NCI-H226 (cell line): ENCODE results near the gene SLC15A3.

Experiments
- DNase-seq: peaks from one replicate; pipeline ENCODE4 v3.0.0-alpha.2; 2015

SLC15A3 gene

DNA sequence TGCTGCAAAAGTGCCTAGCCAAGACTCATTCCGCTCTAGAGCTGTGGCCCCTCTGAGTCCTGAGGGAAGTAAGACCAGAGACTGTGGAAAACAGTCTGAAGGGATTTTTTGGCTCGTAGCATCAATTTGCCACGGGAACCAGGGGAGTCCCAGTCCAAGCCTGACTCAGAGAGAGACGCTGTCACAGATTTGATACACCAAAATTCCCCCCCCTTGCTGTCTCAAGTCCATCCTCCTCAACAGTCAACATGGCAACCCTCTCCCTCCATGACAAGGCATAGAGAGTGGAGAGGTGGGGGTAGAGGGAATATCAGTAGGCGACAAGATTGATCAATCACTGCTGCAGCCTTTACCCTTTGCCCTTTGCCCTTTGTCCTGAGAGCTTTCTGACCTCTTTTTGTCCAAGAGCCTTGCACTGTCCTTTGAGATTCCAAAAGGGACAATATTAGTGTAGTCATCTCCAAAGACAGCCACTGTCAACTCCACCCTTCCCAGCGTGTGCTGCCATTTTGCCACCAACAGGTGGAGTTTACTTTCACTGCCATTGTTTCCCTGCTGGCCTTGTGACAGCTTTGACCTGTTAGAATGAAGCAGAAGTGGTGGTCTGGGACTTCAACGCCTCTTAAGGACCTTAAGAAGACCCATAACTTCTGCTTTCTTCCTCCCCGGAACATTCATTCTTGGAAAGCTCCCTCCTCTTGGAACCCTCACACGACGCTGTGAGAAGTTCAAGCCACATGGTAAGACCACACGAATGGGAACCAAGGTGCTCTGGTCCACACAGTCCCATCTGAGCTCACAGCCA is 7.3 kb downstream of the SLC15A3 start:
- DNase-seq: no peak

DNA sequence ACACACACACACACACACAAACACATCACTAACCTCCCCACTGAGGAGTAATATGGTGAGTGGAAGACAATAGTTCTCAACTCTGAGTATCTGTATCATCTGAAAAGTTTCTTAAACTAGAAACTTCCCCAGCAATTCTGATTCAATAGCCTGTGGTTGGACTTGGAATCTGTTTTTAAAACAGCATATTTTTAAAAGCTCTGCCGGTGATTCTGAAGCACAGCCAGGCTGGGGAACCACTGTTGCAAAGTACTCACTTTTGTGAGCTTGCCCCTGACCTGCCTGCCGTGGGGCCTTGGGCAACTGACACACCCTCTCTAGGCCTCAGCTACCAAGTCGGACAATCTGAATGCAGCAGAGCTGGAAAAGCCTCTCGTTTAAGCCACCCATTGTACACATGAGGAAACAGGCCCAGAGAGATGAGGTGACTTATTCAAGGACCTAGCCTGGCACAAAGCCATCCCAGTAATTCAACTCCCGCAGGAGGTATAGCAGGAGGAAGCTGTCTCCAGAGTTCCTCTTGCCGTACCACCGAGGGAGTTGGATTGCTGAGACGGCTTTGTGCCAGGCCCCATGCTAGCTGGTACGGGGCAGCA is 8.9 kb downstream of the SLC15A3 start:
- no peak for DNase-seq

DNA sequence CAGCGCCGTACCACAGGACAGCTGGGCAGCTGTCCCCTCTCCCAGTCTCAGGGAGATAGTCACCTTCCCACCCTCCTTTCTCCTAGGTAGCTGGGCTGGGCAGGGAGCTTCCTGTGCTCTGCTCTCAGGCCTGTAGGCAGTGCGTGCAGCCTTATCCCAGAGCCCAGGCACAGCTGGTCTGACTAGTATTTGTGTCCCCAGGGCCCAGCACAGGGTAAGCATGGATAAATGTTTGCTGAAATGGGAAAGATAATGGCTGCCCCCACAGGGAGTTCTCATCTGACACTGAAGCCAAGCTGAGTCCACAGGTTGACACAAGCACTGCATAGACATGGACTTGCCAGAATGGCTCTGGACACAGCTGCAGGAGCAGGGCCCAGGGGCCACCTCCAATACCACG is 9.8 kb downstream of the SLC15A3 start:
- DNase-seq: no peak

DNA sequence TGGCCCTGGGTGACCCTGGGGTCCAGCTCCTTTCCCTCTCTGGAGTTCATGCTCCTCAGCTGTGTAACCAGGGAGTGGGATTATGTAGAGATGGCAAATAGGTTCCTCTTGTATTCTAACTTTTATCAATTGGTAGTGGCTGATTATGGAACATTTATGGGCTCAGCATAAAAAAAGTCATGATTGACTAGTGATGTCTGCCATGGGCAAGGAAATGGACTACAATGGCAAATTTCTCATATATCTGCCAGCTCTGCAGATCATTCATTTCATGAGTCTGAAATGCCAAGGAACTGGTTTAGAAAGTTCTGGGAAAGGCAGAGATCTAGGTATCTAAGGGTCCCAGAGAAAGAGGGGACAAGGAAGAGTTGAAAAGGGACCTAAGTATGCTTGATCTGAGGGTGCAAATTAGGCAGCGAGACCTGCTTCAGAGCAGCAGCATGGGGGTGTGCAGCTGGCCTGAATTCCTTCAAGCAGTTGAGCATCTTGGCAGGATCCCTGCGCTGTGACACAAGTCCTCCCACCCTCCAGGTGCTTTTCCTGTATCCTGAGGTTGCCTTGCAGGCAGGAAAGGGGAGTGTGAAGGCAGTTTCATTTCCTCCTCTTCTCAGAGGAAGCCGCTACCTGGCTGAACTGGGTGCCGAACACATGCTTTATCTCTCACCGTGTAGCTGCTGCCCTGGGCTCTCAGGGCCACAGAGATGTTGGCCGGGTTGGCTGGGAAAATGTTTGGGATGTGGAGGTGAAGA is 10.4 kb downstream of the SLC15A3 start:
- DNase-seq: no peak

DNA sequence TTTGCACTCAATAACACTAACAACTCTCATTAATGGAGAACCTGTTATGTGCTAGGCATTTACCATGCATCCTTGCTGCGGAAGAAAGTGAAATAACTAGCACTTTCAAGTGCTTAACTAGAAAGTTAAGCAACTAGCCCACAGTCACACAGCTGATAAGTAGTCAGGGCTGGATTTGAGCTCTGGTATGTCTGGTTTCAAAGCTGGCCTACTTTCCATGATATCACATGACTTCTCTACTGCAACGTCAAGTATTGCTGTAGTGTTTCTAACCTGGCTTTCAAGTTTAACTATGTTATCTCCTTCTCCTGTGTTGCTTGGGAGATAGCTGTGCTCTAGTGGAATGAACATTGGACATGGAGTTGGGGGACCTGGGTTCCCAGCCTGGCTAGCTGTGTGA is 12.1 kb downstream of the SLC15A3 start:
- DNase-seq: no peak

DNA sequence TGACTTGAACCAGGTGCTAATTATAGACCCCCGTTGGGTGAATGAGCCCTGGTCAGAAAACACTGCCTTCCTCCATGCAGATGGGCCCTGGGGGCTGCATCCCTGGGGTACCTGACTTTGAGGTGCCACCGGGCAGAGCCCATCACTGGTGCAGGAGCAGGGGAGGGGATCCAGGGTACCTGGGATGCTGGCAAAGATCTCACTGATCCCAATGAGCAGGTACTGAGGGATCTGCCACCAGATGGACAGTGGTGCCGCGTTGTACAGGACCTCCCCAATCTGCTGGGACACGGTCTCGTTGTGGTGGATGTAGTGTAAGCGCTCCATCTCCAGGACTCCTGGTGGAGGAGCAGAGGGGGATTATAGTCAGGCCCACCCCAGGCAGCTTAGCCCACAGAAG is 12.7 kb downstream of the SLC15A3 start:
- no peak for DNase-seq

DNA sequence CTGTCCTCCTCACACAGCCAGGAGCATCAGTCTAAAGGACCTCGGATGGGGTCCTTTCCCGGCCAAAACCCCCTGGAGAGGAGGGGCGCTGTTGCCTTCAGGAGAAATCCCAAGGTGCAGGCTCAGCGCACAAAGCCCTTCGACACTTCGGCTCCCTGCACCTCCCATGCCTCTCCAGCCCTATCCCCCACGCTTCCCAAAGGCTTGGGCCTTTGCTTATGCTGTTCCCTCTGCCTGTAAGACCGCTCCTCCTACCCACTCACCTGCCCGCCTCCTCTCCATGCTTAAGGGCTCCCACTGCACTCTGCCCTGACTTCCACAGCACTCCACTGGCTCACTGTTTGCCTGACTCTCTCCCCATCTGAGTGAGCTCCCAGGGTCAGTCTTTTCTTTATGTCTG is 13.5 kb downstream of the SLC15A3 start:
- no peak for DNase-seq

DNA sequence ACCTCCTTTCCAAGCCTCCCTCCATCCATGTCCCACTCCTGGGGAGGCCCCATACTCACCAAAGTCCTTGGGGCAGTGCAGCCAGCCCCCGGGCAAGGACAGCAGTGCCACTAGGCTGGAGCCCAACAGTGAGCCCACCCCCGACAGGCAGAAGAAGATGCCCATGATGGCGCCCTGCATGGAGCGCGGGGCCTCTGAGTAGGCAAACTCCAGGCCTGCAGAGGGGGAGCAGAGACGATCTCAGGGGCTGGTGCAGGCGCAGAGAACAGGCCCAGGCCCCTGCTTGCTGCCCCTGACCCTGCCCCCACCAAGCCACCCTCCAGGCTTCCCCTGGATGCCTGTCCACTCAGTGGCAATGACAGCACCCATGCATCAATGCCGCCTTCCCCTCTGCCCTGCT is 14.2 kb downstream of the SLC15A3 start:
- DNase-seq: no peak

DNA sequence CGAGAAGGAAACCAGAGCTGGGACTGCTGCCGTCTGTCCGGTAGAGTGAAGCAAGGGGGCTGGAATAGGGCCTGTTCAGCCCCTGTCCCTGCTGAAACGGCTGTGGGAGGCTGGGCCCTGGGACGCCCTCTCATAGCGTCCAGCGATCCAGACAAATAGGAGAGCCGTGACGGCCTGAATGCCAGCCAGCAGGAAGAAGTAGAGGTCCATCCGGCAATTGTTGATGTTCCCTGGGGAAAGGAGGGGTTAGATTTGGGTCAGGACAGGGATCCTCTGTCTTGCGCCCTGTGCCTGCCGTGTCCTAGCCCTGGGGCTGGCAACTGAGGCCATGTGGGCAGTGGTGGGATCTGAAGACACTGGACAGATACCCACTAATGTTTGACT is 14.8 kb downstream of the SLC15A3 start:
- DNase-seq: no peak

DNA sequence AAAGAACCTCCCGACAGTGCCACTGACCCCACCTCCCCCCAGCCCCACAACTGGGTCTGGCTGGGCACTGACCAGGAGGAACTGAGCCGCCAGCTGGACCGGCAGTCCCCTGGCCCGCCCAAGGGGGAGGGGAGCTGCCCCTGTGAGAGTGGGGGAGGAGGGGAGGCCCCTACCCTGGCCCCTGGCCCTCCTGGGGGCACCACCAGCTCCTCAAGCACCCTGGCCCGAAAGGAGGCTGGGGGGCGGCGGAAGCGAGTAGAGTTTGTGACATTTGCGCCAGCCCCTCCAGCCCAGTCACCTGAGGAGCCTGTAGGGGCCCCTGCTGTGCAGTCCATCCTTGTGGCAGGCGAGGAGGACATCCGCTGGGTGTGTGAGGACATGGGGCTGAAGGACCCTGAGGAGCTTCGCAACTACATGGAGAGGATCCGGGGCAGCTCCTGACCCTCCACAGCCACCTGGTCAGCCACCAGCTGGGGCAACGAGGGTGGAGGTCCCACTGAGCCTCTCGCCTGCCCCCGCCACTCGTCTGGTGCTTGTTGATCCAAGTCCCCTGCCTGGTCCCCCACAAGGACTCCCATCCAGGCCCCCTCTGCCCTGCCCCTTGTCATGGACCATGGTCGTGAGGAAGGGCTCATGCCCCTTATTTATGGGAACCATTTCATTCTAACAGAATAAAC is 15.4 kb downstream of the SLC15A3 start:
- DNase-seq: no peak

DNA sequence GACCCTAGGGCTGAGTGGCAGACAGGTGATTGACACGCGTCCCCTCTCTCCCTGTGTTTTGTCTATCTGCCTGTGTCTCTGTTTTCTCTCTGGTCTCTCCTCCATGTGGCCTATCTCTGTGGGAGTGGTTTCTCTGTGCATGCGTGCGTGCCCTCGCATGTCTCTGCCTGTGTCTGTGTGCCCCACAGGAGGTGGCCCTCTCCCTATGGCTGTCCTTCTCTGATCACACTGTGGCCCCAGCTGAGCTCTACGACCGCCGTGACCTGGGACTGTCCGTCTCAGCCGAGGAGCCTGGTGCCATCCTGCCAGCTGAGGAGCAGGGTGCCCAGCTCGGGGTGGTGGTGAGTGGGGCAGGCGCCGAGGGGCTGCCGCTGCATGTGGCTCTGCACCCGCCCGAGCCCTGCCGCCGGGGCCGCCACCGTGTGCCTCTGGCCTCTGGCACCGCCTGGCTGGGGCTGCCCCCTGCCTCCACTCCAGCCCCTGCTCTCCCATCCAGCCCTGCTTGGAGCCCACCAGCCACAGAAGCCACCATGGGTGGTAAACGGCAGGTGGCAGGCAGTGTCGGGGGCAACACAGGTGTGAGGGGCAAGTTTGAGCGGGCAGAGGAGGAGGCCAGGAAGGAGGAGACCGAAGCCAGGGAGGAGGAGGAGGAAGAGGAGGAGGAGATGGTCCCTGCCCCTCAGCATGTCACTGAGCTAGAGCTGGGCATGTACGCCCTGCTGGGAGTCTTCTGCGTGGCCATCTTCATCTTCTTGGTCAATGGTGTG is 16.1 kb downstream of the SLC15A3 start:
- DNase-seq: no peak

DNA sequence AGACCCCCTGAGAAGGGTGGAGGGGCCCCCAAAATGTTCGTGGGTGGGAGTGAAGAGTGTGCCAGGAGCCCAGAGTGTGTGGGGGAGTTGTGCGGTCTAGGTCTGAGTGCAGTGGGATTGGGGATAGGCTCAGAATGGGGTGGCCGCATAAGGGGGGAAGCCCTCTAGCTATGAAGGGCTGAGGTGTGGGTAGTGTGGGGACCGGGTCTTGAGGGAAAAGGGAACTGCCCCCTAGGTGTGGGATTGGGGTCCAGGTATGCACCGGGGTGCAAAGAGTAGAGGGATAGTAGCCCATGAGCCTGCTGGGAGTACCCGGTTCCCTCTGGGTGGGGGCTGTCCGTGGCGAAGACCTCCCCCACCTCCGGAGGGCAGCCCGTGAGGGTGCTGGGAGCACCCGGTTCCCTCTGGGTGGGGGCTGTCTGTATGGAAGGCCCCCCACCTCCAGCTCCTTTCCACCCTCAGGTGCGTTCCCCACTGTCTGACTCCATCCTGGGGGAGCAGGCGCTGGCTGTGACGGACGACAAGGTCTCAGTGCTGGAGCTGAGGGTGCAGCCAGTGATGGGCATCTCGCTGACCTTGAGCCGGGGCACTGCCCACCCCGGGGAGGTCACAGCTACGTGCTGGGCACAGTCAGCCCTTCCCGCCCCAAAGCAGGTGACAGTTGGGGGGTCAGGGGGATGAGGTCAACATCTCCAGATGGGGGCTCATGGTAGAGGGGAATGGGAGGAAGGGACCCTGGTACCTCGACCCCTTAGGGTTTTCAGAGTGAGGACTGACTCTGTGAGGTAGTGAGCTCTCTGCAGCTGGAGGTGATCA is 17.0 kb downstream of the SLC15A3 start:
- no peak for DNase-seq

DNA sequence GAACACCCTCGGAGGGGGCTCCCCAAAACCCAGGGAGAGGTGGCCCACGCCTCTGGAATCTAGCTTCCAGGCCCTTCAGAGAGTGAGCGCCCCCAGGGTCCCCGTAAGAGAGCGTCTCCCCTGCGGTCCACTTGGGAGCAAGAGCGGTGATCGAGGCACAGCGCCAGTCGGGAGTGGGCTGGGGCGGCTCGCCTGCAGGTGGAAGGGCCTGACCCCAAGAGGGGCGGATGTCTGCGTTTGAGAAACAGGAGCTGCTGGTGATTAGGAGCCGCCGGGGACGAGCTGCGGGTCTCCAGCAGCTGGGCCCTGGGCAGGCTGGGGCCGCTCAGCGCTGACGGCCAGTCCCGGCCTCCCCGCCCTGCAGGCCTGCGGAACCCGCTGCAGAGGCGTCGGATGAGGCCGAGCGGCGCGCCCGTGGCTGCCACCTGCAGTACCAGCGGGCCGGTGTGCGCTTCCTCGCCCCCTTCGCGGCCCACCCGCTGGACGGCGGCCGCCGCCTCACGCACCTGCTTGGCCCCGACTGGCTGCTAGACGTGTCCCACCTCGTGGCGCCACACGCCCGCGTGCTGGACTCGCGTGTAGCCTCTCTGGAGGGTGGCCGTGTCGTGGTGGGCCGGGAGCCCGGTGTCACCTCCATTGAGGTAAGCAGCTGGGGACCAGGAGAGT is 17.7 kb downstream of the SLC15A3 start:
- no peak for DNase-seq

DNA sequence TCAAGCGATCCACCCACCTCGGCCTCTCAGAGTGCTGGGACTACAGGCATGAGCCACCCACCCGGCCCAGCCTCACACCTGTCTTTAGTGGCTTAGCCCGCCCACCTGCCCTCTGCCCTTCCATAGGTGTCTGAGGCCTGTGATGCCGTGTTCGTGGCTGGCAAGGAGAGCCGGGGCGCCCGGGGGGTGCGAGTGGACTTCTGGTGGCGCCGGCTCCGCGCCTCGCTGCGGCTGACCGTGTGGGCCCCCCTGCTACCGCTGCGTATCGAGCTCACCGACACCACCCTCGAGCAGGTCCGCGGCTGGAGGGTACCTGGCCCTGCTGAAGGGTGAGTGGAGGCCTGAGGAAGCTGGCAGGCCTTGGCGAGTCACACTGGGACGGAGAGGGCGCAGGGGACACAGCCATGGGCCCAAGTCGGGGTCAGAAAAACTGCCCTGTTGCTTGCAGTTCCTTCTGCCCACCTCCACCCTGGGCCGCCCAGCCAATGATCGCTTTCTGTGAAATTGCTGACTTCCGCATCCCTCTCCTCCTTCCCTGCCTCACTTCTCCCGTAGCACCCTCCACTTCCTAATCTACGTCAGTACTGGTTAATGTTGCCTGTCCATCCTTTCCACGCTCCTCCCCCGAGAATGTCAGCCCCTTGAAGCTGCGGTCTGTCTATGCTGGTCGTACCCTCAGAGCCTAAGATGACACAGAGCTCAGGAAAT is 18.4 kb downstream of the SLC15A3 start:
- DNase-seq: no peak

DNA sequence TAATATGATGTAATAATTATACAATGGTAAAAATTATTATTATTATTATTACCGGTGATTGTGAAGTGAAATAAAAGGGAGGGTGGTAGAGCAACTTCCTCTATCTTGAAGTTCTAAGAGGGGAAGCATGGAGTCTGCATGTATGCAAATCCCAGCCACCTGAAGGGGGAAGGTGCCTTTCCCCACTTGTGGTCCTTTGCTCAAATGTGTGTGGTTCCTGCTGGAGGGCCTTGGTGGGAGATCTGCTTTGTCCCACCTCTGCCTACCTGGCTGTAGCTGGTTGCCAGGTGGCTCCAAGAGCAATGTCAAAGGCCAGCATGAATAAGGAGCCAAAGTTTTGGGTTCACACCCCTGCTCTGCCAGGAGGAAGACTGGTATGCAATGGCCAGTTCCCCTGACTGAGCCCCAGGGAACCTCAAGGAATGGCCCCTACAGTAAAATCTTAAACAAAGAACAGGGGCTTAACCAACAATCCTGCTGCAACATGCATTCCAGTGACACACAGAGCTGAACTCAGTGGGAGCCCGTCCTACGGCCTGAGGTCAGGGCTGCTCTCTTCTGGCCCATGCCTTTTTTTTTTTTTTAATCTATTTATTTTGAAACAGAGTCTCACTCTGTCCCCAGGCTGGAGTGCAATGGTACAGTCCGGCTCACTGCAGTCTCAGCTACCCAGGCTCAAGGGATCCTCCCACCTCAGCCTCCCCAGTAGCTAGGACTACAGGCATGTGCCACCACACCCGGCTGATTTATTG is 19.2 kb downstream of the SLC15A3 start:
- DNase-seq: no peak

DNA sequence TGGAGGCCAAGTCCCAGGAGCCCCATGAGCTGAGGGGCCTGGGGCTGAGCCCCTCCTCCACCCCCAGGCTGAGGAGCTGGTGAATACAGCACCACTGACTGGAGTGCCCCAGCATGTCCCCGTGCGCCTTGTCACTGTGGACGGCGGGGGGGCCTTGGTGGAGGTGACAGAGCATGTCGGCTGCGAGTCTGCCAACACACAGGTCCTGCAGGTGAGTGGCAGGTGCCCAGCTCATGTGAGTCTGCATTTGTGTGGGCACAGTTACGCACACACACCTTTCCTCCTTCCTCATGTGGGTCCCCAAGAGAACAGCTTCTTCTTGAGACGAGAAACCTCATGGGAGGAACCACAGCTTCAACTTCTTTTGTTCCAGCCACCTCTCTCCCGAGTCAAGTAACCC is 20.1 kb downstream of the SLC15A3 start:
- DNase-seq: no peak

DNA sequence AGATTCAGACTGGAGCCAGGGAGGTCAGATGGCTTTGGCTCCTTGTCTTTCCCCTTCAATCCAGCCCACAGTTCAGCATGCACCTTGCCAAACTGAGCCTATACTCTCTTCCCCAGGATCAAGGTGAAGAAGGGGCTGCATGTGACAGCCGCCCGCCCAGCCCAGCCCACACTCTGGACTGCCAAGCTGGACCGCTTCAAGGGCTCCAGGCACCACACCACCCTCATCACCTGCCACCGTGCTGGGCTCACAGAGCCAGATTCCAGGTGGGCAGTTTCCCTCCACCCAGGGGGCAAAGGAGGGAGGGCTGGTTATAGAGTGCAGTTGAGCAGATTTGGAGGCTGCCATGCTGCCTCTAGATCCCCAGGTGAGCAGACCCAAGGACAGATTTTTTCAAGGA is 21.6 kb downstream of the SLC15A3 start:
- no peak for DNase-seq

DNA sequence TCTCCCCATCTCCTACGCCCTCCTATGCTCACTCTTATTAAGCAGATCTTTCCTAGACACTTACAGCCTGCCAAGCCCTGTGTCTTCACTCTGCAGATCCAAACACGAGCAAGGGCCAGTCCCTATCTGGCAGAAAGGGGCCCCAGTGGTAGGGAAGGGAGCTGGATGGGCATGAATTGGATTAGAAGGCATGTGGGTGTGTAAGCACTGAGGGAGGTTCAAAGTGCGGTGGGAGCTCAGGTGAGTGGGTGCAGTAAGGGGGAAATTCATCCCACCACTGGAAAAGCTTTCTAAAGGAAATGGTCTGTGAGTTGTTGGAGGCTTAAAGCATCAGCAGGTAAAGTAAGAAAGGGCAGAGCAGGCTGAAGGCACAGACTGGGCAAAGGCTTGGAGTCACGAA is 22.2 kb downstream of the SLC15A3 start:
- no peak for DNase-seq

DNA sequence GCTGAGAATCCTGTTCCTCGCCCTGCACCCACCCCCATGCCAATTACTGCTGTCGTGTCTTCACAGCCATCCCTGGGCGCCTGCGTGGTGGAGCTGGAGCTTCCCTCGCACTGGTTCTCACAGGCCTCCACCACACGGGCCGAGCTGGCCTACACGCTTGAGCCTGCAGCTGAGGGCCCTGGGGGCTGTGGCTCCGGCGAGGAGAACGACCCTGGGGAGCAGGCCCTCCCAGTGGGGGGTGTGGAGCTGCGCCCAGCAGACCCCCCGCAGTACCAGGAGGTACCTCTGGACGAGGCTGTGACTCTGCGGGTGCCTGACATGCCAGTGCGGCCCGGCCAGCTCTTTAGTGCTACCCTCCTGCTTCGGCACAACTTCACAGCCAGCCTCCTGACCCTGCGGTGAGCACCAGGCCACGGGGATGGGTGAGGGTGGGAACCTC is 23.4 kb downstream of the SLC15A3 start:
- no peak for DNase-seq

DNA sequence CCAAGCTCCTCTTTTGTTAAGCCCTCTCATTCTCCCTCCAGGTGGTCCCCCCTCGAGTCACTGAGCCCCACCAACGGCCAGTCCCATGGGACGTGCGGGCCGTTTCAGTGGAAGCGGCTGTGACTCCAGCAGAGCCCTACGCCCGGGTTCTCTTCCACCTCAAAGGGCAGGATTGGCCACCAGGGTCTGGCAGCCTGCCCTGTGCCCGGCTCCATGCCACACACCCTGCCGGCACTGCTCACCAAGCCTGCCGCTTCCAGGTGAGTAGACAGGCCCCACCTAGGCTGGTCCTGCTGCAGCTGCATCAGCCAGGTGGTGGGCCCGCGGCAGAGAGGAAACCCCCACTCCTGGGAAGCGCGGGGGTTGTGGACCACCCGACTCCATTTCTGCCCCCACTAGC is 24.4 kb downstream of the SLC15A3 start:
- no peak for DNase-seq
